Measurements from ENCODE around the gene UBE3B. TPM values are rescaled to one million over a fixed set of nuclear protein-coding genes. Genes with fewer than 3 reads are reported as not detected.
"Not testable (repeated sequence)": the region's sequence is repeated elsewhere in the genome, so short reads cannot be mapped to it uniquely, and the experiment has no call there.

UBE3B gene
- total RNA-seq, 4 donors from 2014 or later = 52.2 to 72.5 (median 65.5) TPM

DNA sequence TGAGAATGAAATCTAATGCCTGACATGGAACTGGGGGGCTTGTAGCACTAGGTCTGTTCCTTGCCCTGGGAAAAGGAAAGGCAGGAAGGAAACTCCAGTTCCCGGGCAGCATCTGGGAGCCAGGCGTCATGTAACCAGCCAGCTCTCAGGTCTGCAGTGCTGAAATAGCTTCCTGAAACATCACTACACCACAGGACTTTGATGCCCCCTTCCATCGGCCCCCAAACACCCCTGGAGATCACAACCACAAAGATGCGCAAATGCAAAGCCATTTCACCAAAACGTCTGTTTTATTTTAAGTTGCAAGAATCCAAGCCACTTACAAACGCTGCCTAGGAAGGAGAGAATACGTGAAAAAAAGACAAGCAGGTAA lies 41.3 kb upstream of the UBE3B start:
- Histone ChIP-seq H3K4me1 (peaks cover 52 to 70% of the 10 kb centered on the region in 2 donors), H3K27ac (peak overlapping the region; percentile 87 to 93 (median 91)), H3K27me3 (no peaks in the 10 kb centered on the region), H3K36me3 (no peaks in the 10 kb centered on the region), H3K9me3 (no peaks in the 10 kb centered on the region), H3K4me3 (replicated peaks in 1 of 3) (no peak overlapping the region)
- TF ChIP-seq, protein P1, sequence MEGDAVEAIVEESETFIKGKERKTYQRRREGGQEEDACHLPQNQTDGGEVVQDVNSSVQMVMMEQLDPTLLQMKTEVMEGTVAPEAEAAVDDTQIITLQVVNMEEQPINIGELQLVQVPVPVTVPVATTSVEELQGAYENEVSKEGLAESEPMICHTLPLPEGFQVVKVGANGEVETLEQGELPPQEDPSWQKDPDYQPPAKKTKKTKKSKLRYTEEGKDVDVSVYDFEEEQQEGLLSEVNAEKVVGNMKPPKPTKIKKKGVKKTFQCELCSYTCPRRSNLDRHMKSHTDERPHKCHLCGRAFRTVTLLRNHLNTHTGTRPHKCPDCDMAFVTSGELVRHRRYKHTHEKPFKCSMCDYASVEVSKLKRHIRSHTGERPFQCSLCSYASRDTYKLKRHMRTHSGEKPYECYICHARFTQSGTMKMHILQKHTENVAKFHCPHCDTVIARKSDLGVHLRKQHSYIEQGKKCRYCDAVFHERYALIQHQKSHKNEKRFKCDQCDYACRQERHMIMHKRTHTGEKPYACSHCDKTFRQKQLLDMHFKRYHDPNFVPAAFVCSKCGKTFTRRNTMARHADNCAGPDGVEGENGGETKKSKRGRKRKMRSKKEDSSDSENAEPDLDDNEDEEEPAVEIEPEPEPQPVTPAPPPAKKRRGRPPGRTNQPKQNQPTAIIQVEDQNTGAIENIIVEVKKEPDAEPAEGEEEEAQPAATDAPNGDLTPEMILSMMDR (IDR thresholded peaks at IDR 0.05) = no peak
- no peak for TF ChIP-seq POLR2A (IDR thresholded peaks at IDR 0.05)
- 70 to 75% methylated on average over 7 of the region's 7 CpGs for WGBS, 2 donors
- no peak for DNase-seq
- intact Hi-C loops (cut with DNase I) = no loop called here

DNA sequence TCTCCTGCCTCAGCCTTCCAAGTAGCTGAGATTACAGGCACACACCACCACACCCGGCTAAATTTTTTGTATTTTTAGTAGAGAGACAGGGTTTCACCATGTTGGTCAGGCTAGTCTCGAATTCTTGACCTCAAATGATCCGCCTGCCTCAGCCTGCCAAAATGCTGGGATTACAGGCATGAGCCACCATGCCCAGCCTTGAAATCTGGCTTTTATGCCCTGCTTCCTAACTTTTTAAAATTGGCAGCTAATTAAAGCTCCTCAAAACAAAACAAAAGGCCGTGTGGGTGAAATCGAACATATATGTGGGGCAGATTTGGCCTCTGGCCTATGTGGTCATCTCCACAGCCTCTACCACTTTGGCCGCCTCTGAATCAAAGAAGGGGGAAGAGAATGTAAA lies 38.3 kb upstream of the UBE3B start:
- Histone ChIP-seq H3K36me3 (no peaks in the 10 kb centered on the region), H3K27ac (peak overlapping the region; percentile 38 to 62 (median 44)), H3K27me3 (no peaks in the 10 kb centered on the region), H3K4me1 (peaks cover 45 to 60% of the 10 kb centered on the region in 2 donors), H3K9me3 (no peaks in the 10 kb centered on the region), H3K4me3 (replicated peaks in 1 of 3) (no peak overlapping the region)
- intact Hi-C loops (cut with DNase I) = no loop called here
- 70 to 72% methylated on average over 6 of the region's 6 CpGs for WGBS, 2 donors
- TF ChIP-seq, protein P1 (IDR thresholded peaks at IDR 0.05) = no peak
- no peak for TF ChIP-seq POLR2A (IDR thresholded peaks at IDR 0.05)
- peak in 1 of 2 donors; percentile 29 for DNase-seq

DNA sequence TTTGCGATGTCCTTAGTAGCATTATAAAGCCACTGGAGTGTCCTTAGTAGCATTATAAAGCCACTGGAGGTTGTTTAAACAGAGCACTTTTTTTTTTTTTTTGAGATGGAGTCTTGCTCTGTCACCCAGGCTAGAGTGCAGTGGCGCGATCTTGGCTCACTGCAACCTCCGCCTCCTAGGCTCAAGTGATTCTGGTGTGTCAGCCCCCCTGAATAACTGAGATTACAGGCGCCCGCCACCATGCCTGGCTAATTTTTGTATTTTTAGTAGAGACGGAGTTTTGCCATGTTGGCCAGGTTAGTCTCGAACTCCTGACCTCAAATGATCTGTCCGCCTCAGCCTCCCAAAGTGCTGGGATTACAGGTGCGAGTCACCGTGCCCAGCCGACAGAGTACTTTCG lies 37.5 kb upstream of the UBE3B start:
- DNase-seq = peak; percentile 60 to 71
- H3K36me3 ChIP-seq; intact Hi-C loops (cut with DNase I); H3K27me3 ChIP-seq; H3K4me3 ChIP-seq (replicated peaks in 1 of 3); H3K9me3 ChIP-seq: not testable (repeated sequence)
- peak overlapping the region; percentile 50 to 62 (median 50) for H3K27ac ChIP-seq
- WGBS, 2 donors = 43 to 53% methylated on average over 13 of the region's 13 CpGs
- H3K4me1 ChIP-seq = peaks cover 46 to 60% of the 10 kb centered on the region in 2 donors

- 49 to 54% methylated on average over 9 of the region's 9 CpGs for WGBS, 2 donors
- TF ChIP-seq POLR2A (IDR thresholded peaks at IDR 0.05) = no peak
- TF ChIP-seq, protein P1 (IDR thresholded peaks at IDR 0.05) = no peak
- DNase-seq = peak in 1 of 2 donors; percentile 38
- peak overlapping the region; percentile 50 to 62 (median 50) for H3K27ac ChIP-seq
- no peaks in the 10 kb centered on the region for H3K27me3 ChIP-seq
- peaks cover 37 to 54% of the 10 kb centered on the region in 2 donors for H3K4me1 ChIP-seq
- intact Hi-C loops (cut with DNase I) = no loop called here
- no peaks in the 10 kb centered on the region for H3K9me3 ChIP-seq
- H3K36me3 ChIP-seq = no peaks in the 10 kb centered on the region
- H3K4me3 ChIP-seq (replicated peaks in 1 of 3) = no peak overlapping the region
Observed at GRCh38 chr12:109440851-109441490, 36.5 kb upstream of the UBE3B start.

GRCh38 chr12:109443794-109444193 lies 33.6 kb upstream of the UBE3B start:
- intact Hi-C loops (cut with DNase I) = no loop called here
- no peaks in the 10 kb centered on the region for H3K27me3 ChIP-seq
- H3K4me1 ChIP-seq = peaks cover 28 to 40% of the 10 kb centered on the region in 2 donors
- TF ChIP-seq, protein P1 (IDR thresholded peaks at IDR 0.05) = peak in 5 of 6 experiments; percentile 47 to 92 (median 49)
- TF ChIP-seq POLR2A (IDR thresholded peaks at IDR 0.05) = no peak
- no peaks in the 10 kb centered on the region for H3K9me3 ChIP-seq
- WGBS, 2 donors = 21 to 35% methylated on average over 5 of the region's 5 CpGs
- peak overlapping the region; percentile 61 to 90 (median 77) for H3K27ac ChIP-seq
- H3K36me3 ChIP-seq = peaks cover 0 to 17% of the 10 kb centered on the region in 2 donors
- peak; percentile 80 to 82 for DNase-seq
- H3K4me3 ChIP-seq (replicated peaks in 1 of 3) = no peak overlapping the region
